ENCODE measurements around the gene FNDC8. TPM values are rescaled to one million over a fixed set of nuclear protein-coding genes. Genes with fewer than 3 reads are reported as not detected.

Gene FNDC8
- polyA plus RNA-seq, 2 of the 4 experiments (the other 2 are of a cell fraction) = not detected

DNA sequence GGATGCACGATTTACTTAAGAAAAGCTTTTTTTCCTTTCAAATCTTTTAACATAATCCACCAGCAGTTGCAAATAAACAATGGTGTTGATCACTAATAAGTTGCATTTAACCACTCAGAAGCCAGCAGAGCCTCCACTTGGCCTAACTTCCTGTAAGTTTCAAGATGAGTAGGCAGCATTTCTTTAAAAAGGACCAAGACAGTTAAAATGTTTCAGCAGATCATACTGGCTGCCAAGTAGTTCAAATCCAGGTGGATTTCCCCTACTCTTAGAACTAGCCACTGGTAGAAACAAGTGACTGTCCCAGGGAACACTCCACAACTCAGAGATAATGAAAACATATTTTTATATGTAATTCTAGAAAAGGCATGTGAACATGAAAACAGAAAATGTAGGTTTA lies 40.9 kb upstream of the FNDC8 start:
- Histone ChIP-seq H3K27ac (peak overlapping the region; percentile 88 to 96), H3K4me1 (peaks cover 95% of the 10 kb centered on the region)
- CTCF ChIA-PET = interaction anchor here (0.9 to 2.7 kb wide), 8 partner anchors 8 to 83 kb away, joined by 3 to 13 read pairs (median 4); no protein-coding TSS in a partner anchor

More for the DNA sequence above, 40.9 kb upstream of the FNDC8 start:
- ATAC-seq (no peak), FAIRE-seq (no peak), DNase-seq (ENCODE audit: low read depth in 1 of 2, low spot score in 1 of 2) (no peak)
- H3K4me2 ChIP-seq = peak overlapping the region; percentile 90
- 31% methylated on average over 1 of the region's 1 CpG for WGBS (ENCODE audit: missing lambda C conversion rate)
- H3K4me3 ChIP-seq = no peak overlapping the region
- POLR2A ChIA-PET = interaction anchor here (2.3 kb wide), 1 partner anchor 17 kb away, joined by 10 read pairs; the partner anchor contains the start of gene RFFL
- TF ChIP-seq RCOR1 (IDR thresholded peaks at IDR 0.05; ENCODE audit: low read depth, low read length) (no peak), HDAC2 (IDR thresholded peaks at IDR 0.05) (no peak), CTCF (IDR thresholded peaks at IDR 0.05) (no peak), FOSB (CRISPR knock-in tag; IDR thresholded peaks at IDR 0.05) (no peak), JUNB (IDR thresholded peaks at IDR 0.05) (no peak), CHD2 (IDR thresholded peaks at IDR 0.05; ENCODE audit: low read length, partially characterized antibody) (no peak), POLR2A (IDR thresholded peaks at IDR 0.05; ENCODE audit: low read length) (no peak), NPAS2 (CRISPR knock-in tag; IDR thresholded peaks at IDR 0.05; ENCODE audit: borderline replicate concordance) (no peak), USF2 (IDR thresholded peaks at IDR 0.05) (no peak), ATOH8 (CRISPR knock-in tag; IDR thresholded peaks at IDR 0.05; ENCODE audit: low read depth) (no peak), SREBF2 (IDR thresholded peaks at IDR 0.05) (no peak), RARB (CRISPR knock-in tag; IDR thresholded peaks at IDR 0.05) (no peak)
- TF ChIP-seq, protein P1, sequence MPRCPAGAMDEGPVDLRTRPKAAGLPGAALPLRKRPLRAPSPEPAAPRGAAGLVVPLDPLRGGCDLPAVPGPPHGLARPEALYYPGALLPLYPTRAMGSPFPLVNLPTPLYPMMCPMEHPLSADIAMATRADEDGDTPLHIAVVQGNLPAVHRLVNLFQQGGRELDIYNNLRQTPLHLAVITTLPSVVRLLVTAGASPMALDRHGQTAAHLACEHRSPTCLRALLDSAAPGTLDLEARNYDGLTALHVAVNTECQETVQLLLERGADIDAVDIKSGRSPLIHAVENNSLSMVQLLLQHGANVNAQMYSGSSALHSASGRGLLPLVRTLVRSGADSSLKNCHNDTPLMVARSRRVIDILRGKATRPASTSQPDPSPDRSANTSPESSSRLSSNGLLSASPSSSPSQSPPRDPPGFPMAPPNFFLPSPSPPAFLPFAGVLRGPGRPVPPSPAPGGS (IDR thresholded peaks at IDR 0.05) = no peak
- TF ChIP-seq, protein P2, sequence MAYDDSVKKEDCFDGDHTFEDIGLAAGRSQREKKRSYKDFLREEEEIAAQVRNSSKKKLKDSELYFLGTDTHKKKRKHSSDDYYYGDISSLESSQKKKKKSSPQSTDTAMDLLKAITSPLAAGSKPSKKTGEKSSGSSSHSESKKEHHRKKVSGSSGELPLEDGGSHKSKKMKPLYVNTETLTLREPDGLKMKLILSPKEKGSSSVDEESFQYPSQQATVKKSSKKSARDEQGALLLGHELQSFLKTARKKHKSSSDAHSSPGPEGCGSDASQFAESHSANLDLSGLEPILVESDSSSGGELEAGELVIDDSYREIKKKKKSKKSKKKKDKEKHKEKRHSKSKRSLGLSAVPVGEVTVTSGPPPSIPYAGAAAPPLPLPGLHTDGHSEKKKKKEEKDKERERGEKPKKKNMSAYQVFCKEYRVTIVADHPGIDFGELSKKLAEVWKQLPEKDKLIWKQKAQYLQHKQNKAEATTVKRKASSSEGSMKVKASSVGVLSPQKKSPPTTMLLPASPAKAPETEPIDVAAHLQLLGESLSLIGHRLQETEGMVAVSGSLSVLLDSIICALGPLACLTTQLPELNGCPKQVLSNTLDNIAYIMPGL (CRISPR knock-in tag; IDR thresholded peaks at IDR 0.05; ENCODE audit: borderline replicate concordance) = no peak
- TF ChIP-seq, protein P3, sequence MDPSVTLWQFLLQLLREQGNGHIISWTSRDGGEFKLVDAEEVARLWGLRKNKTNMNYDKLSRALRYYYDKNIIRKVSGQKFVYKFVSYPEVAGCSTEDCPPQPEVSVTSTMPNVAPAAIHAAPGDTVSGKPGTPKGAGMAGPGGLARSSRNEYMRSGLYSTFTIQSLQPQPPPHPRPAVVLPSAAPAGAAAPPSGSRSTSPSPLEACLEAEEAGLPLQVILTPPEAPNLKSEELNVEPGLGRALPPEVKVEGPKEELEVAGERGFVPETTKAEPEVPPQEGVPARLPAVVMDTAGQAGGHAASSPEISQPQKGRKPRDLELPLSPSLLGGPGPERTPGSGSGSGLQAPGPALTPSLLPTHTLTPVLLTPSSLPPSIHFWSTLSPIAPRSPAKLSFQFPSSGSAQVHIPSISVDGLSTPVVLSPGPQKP (IDR thresholded peaks at IDR 0.05; ENCODE audit: low read depth, low read length) = no peak
- no peaks in the 10 kb centered on the region for H3K9me3 ChIP-seq

All from A549 (cell line).